ENCODE data around the gene LIMS2.

Gene LIMS2

GRCh38 chr2:127675331-127676261, at the start of gene LIMS2:
Gene LIMS2, minus strand, starts transcription at chr2:127675530. Its CDS starts 506 bp downstream, at chr2:127675024.
- no peak for DNase-seq (ENCODE audit: low spot score)

GRCh38 chr2:127722807-127723206, 47.5 kb upstream of the LIMS2 start:
- DNase-seq (ENCODE audit: low spot score) = no peak

GRCh38 chr2:127721978-127722355, 46.6 kb upstream of the LIMS2 start:
- DNase-seq (ENCODE audit: low spot score) = no peak

GRCh38 chr2:127721311-127721977, 46.1 kb upstream of the LIMS2 start:
- no peak for DNase-seq (ENCODE audit: low spot score)

- no peak for DNase-seq (ENCODE audit: low spot score)
Observed at GRCh38 chr2:127719301-127720218, 44.2 kb upstream of the LIMS2 start.

- DNase-seq (ENCODE audit: low spot score) = no peak
Observed at GRCh38 chr2:127718271-127718670, 42.9 kb upstream of the LIMS2 start.

- no peak for DNase-seq (ENCODE audit: low spot score)
Observed at GRCh38 chr2:127715778-127716449, 40.6 kb upstream of the LIMS2 start.

- no peak for DNase-seq (ENCODE audit: low spot score)
Observed at GRCh38 chr2:127713562-127713961, 38.2 kb upstream of the LIMS2 start.

- no peak for DNase-seq (ENCODE audit: low spot score)
Observed at GRCh38 chr2:127712999-127713398, 37.7 kb upstream of the LIMS2 start.

GRCh38 chr2:127709336-127709735, 34.0 kb upstream of the LIMS2 start:
- DNase-seq (ENCODE audit: low spot score) = no peak

GRCh38 chr2:127707890-127708648, 32.7 kb upstream of the LIMS2 start:
- no peak for DNase-seq (ENCODE audit: low spot score)

- DNase-seq (ENCODE audit: low spot score) = no peak
Observed at GRCh38 chr2:127706215-127706990, 31.1 kb upstream of the LIMS2 start.

- DNase-seq (ENCODE audit: low spot score) = no peak
Observed at GRCh38 chr2:127705391-127706065, 30.2 kb upstream of the LIMS2 start.

- no peak for DNase-seq (ENCODE audit: low spot score)
Observed at GRCh38 chr2:127704641-127705390, 29.5 kb upstream of the LIMS2 start.

- no peak for DNase-seq (ENCODE audit: low spot score)
Observed at GRCh38 chr2:127703282-127703681, 28.0 kb upstream of the LIMS2 start.

GRCh38 chr2:127702395-127703009, 27.2 kb upstream of the LIMS2 start:
- no peak for DNase-seq (ENCODE audit: low spot score)

- peak; percentile 71 for DNase-seq (ENCODE audit: low spot score)
Observed at GRCh38 chr2:127701651-127702394, 26.5 kb upstream of the LIMS2 start.
